ENCODE results near the gene PSMC2. TPM values are rescaled to one million over a fixed set of nuclear protein-coding genes. Genes with fewer than 3 reads are reported as not detected.

PSMC2 gene
- total RNA-seq (2021) = 126 and 128 TPM in 2 replicates
- long read RNA-seq, transcript PSMC2-201 (12 exons, 2,637 nt) = major isoform, 487 of 502 reads
- long read RNA-seq, partial matches to known transcripts = 0 of 502 reads
- long read RNA-seq, other reads (novel, unspliced or antisense) = 15 of 502 reads

GRCh38 chr7:103347507-103348267 is at the start of gene PSMC2:
PSMC2 (plus strand) TSS chr7:103347643; CDS start chr7:103347712, 69 bp downstream.
- Histone ChIP-seq H2AK5ac (ENCODE audit: insufficient read length, low read length) (no peak within 1 kb of the TSS), H3K9me3 (ENCODE audit: control insufficient read depth, low read depth, low read length) (no peaks in the 10 kb centered on the region), H3K23me2 (ENCODE audit: insufficient read length, low read depth, low read length, poor library complexity, severe bottlenecking) (peaks cover 5% of the 10 kb centered on the region), H2AFZ (ENCODE audit: low read length) (no peak within 1 kb of the TSS), H2BK20ac (ENCODE audit: low read depth, low read length, poor library complexity, severe bottlenecking) (no peak within 1 kb of the TSS), H4K91ac (ENCODE audit: insufficient read length, low read depth, low read length) (no peak within 1 kb of the TSS), H4K20me1 (ENCODE audit: control insufficient read depth, insufficient read depth, insufficient read length) (no peaks in the 10 kb centered on the region), H2BK12ac (ENCODE audit: insufficient read length, low read depth, low read length) (no peak within 1 kb of the TSS), H3K4me2 (ENCODE audit: insufficient read depth, insufficient read length, low read length) (peak within 1 kb of the TSS; percentile 56), H3K23ac (ENCODE audit: insufficient read length, low read depth, low read length) (no peak within 1 kb of the TSS), H3K18ac (ENCODE audit: insufficient read length, low read depth, low read length) (no peak within 1 kb of the TSS), H3K27me3 (ENCODE audit: insufficient read depth, low read length) (no peaks in the 10 kb centered on the region), H3K9ac (ENCODE audit: extremely low read depth, insufficient read length, low read length) (peak within 1 kb of the TSS; percentile 90), H3K79me1 (ENCODE audit: insufficient read depth, low read depth, low read length, poor library complexity, severe bottlenecking) (peaks cover 10% of the 10 kb centered on the region), H3K14ac (ENCODE audit: insufficient read depth, low read length) (no peak within 1 kb of the TSS), H3K56ac (ENCODE audit: insufficient read length, low read depth, low read length) (no peak within 1 kb of the TSS), H2BK5ac (ENCODE audit: insufficient read length, low read length) (no peak within 1 kb of the TSS), H4K8ac (replicated peaks; ENCODE audit: insufficient read length, low read depth, low read length) (no peak within 1 kb of the TSS), H2BK120ac (ENCODE audit: low read depth, low read length, poor library complexity, severe bottlenecking) (no peak within 1 kb of the TSS), H4K5ac (ENCODE audit: insufficient read length, low read depth, low read length) (no peak within 1 kb of the TSS), H2BK15ac (ENCODE audit: low read depth, low read length) (no peak within 1 kb of the TSS), H3T11ph (ENCODE audit: low read length) (no peak within 1 kb of the TSS), H3K27ac (ENCODE audit: insufficient read length, low read depth, low read length) (peak within 1 kb of the TSS; percentile 15), H3K4ac (ENCODE audit: low read depth, low read length) (no peak within 1 kb of the TSS), H3K79me2 (ENCODE audit: insufficient read depth, low read length) (peaks cover 44% of the 10 kb centered on the region), H3K4me1 (ENCODE audit: insufficient read depth, low read length) (no peaks in the 10 kb centered on the region)
- DNase-seq = peak; percentile 86
- TF ChIP-seq CTCF (conservative IDR thresholded peaks at IDR 0.05) = no peak
- WGBS (ENCODE audit: extremely low coverage, insufficient read length, low lambda C conversion rate) = no CpG with 5 or more reads among the region's 25 CpGs
- Mint-ChIP-seq H3K27me3 (ENCODE audit: low read depth) (no peaks in the 10 kb centered on the region), H3K27ac (peak within 1 kb of the TSS; percentile 99 to 100 (median 99)), H3K36me3 (ENCODE audit: insufficient read depth in 1 of 3, low read depth in 3 of 3) (peaks cover 2 to 12% (median 3%) of the 10 kb centered on the region in 3 experiments; a peak in 6 of 7 replicates), H3K4me3 (peak within 1 kb of the TSS; percentile 100), H3K9me3 (no peaks in the 10 kb centered on the region; a peak in 1 of 5 replicates), H3K4me1 (peaks cover 15 to 20% of the 10 kb centered on the region in 2 experiments)
